Measurements from ENCODE around the gene PLCH1. TPM values are rescaled to one million over a fixed set of nuclear protein-coding genes. Genes with fewer than 3 reads are reported as not detected.

PLCH1 gene
- total RNA-seq, 2 experiments from 2014 or later = 0.03 to 0.20 TPM

GRCh38 chr3:155334215-155334913 lies 410.5 kb downstream of the PLCH1 start:
- ChIA-PET CTCF (no interaction called here), POLR2A (no interaction called here)
- intact Hi-C loops (cut with DNase I, micrococcal nuclease) = no loop called here
- ATAC-seq (ENCODE audit: poor library complexity) (no peak), DNase-seq (no peak)
- Mint-ChIP-seq H3K9me3 (no peaks in the 10 kb centered on the region), H3K36me3 (ENCODE audit: low read depth) (no peaks in the 10 kb centered on the region), H3K4me1 (ENCODE audit: low read depth) (peaks cover 12% of the 10 kb centered on the region), H3K27ac (no peak overlapping the region), H3K27me3 (no peaks in the 10 kb centered on the region), H3K4me3 (no peak overlapping the region)
- no peaks in the 10 kb centered on the region for H3K27me3 ChIP-seq (ENCODE audit: control insufficient read depth in 1 of 2, insufficient read depth in 2 of 2, low read length in 2 of 2)
- H3K9me3 ChIP-seq (ENCODE audit: control insufficient read depth in 1 of 2, insufficient read depth in 1 of 2, low read length in 2 of 2) = no peaks in the 10 kb centered on the region
- no peak for TF ChIP-seq CTCF (IDR thresholded peaks at IDR 0.05)
- H3K4me3 ChIP-seq (ENCODE audit: low read length) = no peak overlapping the region
- H3K4me1 ChIP-seq (ENCODE audit: insufficient read depth, low read length) = no peaks in the 10 kb centered on the region
- H3K36me3 ChIP-seq (ENCODE audit: insufficient read depth, low read length) = no peaks in the 10 kb centered on the region
- H3K27ac ChIP-seq (ENCODE audit: low read depth in 1 of 2, low read length in 2 of 2) = no peak overlapping the region

GRCh38 chr3:155332716-155333115 lies 412.2 kb downstream of the PLCH1 start:
- no peak for TF ChIP-seq CTCF (IDR thresholded peaks at IDR 0.05)
- no peaks in the 10 kb centered on the region for H3K27me3 Mint-ChIP-seq
- Histone ChIP-seq H3K4me3 (ENCODE audit: low read length) (no peak overlapping the region), H3K36me3 (ENCODE audit: insufficient read depth, low read length) (no peaks in the 10 kb centered on the region), H3K4me1 (ENCODE audit: insufficient read depth, low read length) (no peaks in the 10 kb centered on the region), H3K27ac (ENCODE audit: low read depth in 1 of 2, low read length in 2 of 2) (no peak overlapping the region), H3K9me3 (ENCODE audit: control insufficient read depth in 1 of 2, insufficient read depth in 1 of 2, low read length in 2 of 2) (no peaks in the 10 kb centered on the region), H3K27me3 (ENCODE audit: control insufficient read depth in 1 of 2, insufficient read depth in 2 of 2, low read length in 2 of 2) (no peaks in the 10 kb centered on the region)
- ChIA-PET CTCF (no interaction called here), POLR2A (no interaction called here)
- DNase-seq (no peak), ATAC-seq (ENCODE audit: poor library complexity) (no peak)
- H3K4me3 Mint-ChIP-seq = no peak overlapping the region
- no peak overlapping the region for H3K27ac Mint-ChIP-seq
- intact Hi-C loops (cut with DNase I, micrococcal nuclease) = no loop called here
- H3K9me3 Mint-ChIP-seq = no peaks in the 10 kb centered on the region
- peaks cover 12% of the 10 kb centered on the region for H3K4me1 Mint-ChIP-seq (ENCODE audit: low read depth)
- no peaks in the 10 kb centered on the region for H3K36me3 Mint-ChIP-seq (ENCODE audit: low read depth)

- H3K9me3 ChIP-seq (ENCODE audit: control insufficient read depth in 1 of 2, insufficient read depth in 1 of 2, low read length in 2 of 2) = no peaks in the 10 kb centered on the region
- intact Hi-C loops (cut with DNase I, micrococcal nuclease) = no loop called here
- Mint-ChIP-seq H3K27me3 (no peaks in the 10 kb centered on the region), H3K36me3 (ENCODE audit: low read depth) (no peaks in the 10 kb centered on the region), H3K4me1 (ENCODE audit: low read depth) (peaks cover 12% of the 10 kb centered on the region), H3K4me3 (no peak overlapping the region), H3K27ac (no peak overlapping the region), H3K9me3 (no peaks in the 10 kb centered on the region)
- H3K27ac ChIP-seq (ENCODE audit: low read depth in 1 of 2, low read length in 2 of 2) = no peak overlapping the region
- H3K36me3 ChIP-seq (ENCODE audit: insufficient read depth, low read length) = no peaks in the 10 kb centered on the region
- no peaks in the 10 kb centered on the region for H3K27me3 ChIP-seq (ENCODE audit: control insufficient read depth in 1 of 2, insufficient read depth in 2 of 2, low read length in 2 of 2)
- H3K4me3 ChIP-seq (ENCODE audit: low read length) = no peak overlapping the region
- DNase-seq = no peak
- no peaks in the 10 kb centered on the region for H3K4me1 ChIP-seq (ENCODE audit: insufficient read depth, low read length)
- no peak for ATAC-seq (ENCODE audit: poor library complexity)
- no peak for TF ChIP-seq CTCF (IDR thresholded peaks at IDR 0.05)
- POLR2A ChIA-PET = no interaction called here
- CTCF ChIA-PET = no interaction called here
Observed at GRCh38 chr3:155331078-155331477, 413.8 kb downstream of the PLCH1 start.

All from CD4-positive, alpha-beta T cell (primary cell).